Muscle of arm (tissue), 12 donors: ENCODE data around the gene PRR12. TPM values are rescaled to one million over a fixed set of nuclear protein-coding genes. Genes with fewer than 3 reads are reported as not detected.
"Not testable (repeated sequence)": the region's sequence is repeated elsewhere in the genome, so short reads cannot be mapped to it uniquely, and the experiment has no call there.

Experiments
- DNase-seq: peaks from one replicate; pipeline ENCODE4 v3.0.0-alpha.2; 2013
- polyA plus RNA-seq, 12 donors: library from polyadenylated mRNA; unstranded; fragments of 120-200 nt; gene quantifications; one replicate each; pipeline ENCODE4 v1.2.1, GENCODE V29; 2013; ENCODE audit not compliant: insufficient read length in 12 of 12

The PRR12 gene
- polyA plus RNA-seq, 12 donors: 11.6 to 25.6 (median 14.3) TPM; not detected in 1

DNA sequence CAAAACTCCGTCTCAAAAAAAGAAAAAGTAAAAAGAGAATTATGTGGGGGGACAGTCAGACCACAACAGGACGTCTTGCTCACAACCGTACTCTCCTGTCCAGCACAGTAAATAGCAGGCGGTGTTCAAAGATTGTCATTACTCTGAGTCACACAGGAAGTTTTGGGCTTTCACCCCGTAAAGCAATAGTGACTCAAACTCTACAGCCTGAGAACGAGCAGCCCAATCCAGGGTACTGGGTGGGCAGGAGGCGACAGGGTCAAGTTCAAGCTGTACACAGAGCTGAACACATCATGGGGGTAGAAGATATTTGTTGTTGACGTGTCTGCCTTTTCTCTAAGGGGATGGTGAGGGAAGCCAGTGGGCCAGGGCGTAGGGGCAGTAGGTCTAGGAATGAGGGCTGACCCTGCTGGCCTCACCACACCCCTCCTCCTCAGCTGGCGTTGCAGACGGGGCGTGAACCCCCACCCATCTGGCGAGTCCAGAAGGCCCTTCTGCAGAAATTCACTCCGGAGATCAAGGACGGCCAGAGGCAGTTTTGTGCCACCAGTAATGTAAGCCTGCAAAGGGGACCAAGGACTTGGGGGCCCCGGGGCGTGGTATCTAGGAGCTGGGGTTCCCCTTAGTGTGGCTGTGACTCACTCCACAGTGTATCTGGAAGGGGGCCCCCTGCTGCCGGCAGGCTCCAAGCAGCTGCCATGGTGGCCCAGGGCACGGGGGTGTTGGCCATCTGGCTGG is 23.3 kb downstream of the PRR12 start:
- no peak for DNase-seq

DNA sequence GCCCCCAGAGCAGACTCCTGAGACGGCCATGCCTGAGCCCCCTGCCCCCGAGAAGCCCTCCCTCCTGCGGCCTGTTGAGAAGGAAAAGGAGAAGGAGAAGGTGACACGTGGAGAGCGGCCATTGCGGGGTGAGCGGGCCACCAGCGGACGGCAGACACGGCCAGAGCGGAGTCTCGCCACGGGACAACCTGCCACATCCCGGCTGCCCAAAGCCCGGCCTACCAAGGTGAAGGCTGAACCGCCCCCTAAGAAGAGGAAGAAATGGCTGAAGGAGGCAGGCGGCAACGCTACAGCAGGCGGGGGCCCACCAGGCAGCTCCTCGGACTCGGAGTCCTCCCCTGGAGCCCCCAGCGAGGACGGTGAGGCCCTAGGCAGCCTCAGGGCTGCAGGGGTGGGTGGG is 24.9 kb downstream of the PRR12 start:
- no peak for DNase-seq

DNA sequence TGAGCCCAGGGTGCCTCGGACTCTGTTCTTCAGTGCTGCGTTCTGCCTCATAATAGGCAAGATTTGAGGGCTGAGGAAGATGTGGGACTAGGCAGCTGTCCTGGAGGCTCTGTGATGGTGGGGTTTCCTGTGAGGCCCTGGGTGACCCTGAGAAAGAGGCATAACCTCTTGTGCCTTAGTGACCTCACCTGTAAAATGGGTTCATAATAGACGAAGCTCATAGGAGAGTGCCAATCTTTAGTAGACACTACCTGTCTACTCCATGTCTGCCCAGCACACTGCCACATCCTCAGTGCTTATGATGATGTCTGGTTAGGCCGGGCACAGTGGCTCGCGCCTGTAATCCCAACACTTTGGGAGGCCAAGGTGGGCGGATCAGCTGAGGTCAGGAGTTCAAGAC is 25.6 kb downstream of the PRR12 start:
- DNase-seq: no peak

DNA sequence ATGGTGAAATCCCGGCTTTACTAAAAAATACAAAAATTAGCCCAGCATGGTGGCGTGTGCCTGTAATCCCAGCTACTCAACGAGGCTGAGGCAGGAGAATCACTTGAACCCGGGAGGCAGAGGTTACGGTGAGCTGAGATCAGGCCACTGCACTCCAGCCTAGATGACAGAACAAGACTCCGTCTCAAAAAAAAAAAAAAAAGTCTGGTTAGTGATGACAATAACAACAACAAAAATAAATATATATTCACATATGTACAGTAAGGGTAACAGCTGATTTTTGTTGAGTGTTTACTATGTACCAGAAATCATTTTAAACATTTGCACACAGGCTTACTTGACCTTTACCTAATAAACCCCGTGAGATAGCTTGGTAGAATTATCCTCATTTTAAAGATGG is 26.0 kb downstream of the PRR12 start:
- DNase-seq: no peak

DNA sequence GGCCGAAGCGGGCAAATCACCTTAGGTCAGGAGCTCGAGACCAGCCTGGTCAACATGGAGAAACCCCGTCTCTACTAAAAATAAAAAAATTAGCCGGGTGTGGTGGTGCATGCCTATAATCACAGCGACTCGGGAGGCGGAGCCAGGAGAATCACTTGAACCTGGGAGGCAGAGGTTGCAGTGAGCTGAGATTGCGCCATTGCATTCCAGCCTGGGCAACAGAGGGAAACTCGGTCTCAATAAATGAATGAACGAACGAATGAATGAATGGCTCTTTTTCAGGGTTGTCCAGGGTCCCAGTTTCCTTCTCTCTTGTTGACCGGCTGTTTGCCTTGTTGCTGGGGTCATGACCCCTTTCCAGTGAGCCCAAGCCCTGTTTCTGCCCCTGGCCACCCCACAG is 26.9 kb downstream of the PRR12 start:
- not testable (repeated sequence) for DNase-seq

DNA sequence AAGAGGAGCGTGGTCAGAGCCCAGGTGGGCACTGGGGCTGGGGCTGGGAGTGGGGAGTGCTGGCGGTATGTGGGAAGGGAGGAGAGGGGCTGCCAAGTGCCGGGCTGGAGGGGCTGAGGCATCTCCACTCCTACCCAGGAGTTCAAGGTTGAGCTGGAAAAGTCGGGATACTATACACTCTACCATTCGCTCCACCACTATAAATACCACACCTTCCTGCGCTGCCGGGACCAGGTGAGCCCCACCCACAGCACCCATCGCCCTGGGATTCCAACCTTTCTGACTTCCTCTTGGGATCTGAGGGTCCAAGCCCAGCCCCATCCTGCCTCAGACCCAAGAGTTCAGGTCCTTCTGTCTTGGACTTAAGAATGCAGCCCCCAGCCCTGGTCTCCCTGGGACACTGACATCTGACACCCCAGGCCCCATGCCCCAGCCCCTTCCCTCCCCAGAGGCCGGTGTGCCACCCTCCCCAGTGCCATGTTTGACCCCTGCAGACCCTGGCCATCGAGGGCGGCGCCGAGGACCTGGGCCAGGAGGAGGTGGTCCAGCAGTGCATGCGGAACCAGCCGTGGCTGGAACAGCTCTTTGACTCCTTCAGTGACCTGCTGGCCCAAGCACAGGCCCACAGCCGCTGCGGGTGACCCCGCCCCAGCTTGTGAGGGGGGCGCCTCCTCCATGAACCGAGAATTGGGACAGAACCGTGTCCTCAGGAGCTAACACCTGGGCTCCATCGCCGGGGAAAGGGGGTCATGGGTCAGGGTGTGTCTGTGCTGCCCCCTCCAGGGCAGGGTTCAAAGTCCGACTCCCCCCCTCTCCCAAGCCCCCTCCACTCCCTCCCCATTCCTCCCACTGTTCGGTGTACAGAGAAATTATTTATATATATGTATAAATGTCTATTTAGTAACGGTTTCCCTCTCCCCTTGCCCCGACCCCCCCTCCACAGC is 34.3 kb downstream of the PRR12 start:
- DNase-seq: no peak

DNA sequence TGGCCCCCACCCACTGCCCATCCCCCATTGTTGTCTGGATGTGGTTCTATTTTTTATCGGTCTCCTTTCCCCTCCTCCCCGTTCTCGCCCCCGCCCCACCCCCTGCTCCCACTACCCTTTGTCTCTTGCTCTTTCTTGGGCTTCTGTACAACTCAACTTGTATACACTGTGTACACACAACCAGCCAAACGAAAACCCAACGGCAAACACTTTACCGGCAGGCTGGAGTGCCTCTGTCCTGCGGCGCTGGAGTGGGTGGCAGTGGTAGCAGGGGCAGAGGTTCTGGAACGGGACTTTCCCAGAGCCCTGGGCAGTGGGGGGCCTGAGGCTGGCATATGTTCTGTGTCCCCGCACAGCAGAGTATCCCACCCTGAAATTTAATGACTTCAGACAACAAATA is 35.2 kb downstream of the PRR12 start:
- DNase-seq: no peak

DNA sequence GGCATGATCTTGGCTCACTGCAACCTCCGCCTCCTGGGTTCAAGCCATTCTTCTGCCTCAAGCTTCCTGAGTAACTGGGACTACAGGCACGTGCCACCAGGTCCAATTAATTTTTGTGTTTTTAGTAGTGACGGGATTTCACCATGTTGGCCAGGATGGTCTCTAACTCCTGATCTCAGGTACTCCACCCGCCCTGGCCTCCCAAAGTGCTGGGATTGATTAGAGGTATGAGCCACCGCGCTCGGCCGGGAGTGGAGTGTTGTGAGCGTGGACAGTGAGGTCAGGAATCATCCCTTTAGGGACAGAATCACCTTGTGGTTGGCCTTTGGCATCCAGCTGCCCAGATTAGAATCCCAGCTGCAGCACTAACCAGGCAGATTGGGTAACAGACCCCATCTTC is 38.7 kb downstream of the PRR12 start:
- no peak for DNase-seq

DNA sequence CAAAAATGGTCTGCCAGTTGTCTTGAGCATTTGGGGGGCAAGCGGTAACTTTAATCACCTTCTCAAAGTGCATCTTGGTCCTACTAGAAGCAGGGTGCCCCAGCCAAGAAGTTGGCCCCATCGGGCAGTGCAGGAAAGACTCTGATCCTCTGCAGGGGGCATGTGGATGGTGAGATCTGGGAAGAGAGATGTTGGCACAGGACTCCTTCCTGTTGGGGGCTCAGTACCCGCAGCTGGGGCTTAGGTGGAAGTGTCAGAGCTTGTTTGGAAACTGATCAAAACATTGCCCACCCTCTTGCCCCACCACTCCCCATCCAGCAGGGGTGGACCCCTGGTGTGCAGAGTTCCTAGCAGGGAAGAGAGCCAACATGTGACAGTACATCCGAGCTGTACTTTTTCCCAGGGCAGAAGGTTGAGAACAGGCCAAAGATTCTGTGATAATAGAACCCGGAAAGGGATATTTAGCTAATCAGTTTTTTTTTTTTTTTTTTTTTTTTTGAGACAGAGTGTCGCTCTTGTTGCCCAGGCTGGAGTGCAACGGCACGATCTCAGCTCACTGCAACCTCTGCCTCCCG is 40.1 kb downstream of the PRR12 start:
- no peak for DNase-seq

DNA sequence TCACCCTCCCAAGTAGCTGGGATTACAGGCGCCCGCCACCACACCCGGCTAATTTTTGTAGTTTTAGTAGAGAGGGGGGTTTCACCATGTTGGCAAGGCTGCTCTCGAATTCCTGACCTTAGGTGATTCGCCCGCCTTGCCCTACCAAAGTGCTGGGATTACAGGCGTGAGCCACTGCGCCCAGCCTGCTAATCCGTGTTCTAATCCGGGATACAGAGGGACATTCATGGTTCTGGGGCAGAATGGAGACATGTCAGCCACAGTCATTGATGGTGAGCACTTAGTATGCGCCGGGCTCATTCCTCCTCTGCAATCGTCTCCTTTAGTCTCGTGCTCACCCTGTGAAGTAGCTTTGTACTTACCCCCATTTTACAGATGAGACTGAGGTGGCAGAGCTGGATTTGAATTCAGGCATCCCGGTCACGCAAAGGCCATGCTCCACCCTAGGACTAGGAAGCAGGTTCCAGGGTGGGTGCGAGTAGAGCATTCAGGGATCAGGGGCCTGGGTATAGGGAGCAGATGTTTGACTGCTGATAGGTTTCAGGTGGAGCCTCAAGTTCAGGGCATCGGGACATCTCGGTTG is 40.7 kb downstream of the PRR12 start:
- DNase-seq: no peak

DNA sequence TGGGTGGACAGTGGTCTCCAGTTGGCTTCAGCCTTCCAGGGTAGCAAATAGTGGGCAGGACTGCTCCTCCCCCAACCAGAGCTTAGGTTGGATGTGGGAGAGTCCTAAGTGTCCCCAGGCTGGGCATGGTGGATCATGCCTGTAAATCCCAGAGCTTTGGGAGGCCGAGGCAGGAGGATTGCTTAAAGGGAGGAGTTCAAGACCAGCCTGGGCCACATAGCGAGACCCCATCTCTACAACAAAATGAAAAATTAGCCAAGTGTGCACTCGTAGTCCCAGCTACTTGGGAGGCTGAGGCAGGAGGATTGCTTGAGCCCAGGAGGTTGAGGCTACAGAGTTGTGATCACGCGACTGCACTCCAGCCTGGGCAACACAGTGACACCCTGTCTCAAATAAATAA is 41.6 kb downstream of the PRR12 start:
- no peak for DNase-seq

DNA sequence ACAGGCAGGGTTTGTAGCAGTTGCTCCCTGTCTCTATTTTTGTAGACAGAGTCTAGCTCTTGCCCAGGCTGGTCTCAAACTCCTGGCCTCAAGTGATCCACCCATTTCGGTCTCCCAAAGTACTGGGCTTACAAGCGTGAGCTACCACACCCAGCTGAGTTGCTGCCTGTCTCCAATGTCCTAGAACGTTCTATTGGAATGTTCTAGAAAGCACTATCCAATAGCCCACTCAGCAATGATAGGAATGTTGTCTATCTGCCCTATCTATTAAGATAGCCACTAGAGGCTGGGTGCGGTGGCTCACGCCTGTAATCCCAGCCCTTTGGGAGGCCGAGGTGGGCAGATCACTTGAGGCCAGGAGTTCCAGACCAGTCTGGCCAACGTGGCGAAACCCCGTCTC is 42.3 kb downstream of the PRR12 start:
- DNase-seq: not testable (repeated sequence)

DNA sequence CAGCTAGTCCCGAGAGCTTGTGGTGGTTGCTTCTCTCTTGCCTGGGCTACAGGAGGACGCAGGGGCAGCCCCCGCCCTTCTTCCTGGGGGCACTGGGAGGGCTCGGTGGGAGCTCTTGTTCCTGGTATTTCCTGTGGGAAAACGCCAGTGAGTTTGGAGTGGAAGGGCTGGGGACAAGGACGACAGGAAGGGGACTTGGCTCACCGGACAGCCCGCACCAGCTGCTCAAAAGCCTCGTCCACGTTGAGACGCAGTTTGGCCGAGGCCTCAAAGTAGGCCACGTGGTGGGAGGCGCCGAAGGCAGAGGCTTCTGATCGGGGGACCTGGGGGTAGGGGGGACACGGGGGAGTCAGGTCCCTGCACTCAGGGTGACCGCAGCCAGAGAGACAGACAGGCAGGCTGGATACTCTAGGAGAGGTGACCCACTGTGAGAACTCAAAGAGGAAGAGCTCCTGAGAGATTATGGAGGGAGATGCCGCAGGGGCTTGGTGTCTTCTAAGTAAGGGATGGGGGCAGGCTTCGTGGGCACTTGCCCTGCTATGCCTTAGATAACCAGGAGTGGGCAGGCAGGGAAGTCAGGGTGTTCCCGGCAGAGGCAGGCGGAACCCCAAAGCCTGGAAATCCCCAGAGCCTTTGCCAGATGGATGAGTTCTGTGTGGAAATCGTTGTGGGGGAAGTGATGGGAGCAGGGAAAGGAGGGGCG is 44.7 kb downstream of the PRR12 start:
- no peak for DNase-seq

DNA sequence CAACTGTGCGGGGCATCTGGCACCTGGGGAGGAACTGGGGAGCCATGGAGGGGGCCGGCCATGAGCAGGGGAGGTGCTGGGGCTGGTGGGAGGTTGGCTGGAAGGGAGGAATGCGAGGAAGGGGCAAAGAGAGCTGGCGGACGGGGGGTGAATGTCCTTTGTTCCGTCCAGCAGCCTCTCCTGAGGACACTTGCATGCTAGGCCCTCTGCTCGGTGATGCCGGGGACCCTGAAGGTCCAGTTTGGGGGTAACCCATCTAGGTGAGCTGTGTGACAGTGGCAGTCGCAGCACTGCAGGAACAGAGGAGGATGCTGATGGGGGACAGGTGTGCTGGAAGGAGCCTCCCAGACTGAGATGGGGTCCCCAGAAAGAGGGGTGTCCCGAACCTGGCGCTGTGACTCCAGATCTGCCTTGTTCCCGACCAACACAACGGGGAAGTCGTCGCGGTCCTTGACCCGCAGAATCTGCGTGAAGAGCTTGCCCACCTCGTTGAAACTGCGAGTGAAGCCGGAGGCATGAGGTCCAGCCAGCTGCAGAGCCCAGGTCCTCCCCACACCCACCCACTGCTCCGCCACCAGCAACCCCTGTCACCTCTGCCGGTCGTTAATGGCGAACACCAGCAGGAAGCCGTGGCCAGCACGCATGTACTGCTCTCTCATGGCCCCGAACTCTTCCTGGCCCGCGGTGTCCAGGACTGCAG is 45.4 kb downstream of the PRR12 start:
- DNase-seq: no peak

DNA sequence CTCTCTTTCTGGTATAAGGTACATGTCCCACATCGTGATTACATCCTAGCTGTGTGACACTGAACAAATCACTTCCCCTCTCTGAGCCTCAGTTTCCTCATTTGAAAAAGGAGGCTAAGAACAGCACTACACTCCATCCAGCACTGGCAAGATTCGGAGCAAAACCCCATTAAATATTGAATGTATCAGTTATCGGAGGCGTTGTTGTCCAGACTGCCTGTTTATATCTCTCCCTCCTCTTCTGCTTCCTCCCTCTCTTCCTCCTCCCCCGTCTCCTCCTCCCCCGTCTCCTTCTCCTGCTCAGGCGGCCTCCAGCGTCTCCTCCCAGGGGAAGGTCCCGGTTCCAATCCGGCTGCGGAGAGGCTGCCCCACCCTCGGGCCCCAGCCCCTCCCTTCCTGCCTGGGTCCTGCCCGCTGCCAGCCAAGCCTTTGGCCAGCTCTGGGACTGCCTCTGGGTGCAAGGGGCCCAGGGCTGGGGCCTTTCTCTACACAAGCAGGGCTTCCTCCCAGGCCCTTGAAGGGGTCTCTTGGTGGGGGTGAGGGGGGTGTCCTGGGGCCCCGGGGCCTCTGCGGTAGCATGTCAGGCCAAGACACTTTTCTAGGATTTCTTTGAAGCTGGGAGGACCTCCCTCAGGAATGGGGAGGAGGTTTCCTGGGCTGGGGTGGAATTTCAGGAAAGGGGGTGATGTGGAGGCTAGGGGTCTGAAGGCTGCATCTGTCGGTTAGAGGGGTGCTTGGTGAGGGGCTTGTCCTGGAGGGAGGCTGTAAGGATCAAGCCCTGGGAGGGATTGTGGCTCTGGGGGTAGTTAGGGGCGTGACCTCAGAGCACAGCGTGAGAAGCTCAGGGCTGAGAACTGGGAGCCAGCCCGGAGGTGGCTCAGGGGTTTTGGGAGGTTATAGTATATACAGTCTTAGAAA is 47.1 kb downstream of the PRR12 start:
- DNase-seq: peak; percentile 55

DNA sequence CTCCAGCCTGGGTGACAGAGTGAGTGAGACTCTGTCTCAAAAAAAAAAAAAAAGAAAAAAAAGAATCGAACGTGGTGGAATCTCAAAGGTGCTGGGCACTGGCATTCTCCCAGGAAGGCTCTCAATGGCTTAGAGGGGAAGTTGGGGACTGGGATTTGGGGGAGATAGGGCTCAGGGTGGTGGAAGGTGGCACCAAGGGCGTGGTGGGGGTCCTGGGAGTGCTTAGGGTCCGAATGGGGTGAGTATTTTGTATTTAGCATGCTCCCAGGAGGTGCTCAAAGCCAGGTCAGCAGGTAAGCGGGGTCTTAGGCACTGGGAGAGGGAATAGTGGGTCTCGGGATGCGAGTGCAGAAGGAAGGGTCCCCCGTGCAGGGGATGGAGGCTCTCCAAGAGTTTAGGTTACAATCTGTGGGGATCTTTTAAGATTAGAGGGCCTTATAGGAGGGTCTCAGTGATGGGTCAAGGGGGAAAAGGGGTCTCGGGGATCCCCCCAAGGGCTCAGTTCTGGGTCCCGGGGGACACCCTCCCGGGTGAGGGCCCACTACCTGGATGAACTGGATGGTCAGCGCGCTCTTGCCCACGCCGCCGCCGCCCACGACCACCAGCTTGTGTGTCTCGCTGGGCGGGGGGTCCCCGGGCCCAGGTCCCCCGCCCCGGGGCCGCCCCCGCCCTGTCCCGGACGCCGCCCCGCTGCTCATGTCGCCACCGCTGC is 48.6 kb downstream of the PRR12 start:
- DNase-seq: no peak

DNA sequence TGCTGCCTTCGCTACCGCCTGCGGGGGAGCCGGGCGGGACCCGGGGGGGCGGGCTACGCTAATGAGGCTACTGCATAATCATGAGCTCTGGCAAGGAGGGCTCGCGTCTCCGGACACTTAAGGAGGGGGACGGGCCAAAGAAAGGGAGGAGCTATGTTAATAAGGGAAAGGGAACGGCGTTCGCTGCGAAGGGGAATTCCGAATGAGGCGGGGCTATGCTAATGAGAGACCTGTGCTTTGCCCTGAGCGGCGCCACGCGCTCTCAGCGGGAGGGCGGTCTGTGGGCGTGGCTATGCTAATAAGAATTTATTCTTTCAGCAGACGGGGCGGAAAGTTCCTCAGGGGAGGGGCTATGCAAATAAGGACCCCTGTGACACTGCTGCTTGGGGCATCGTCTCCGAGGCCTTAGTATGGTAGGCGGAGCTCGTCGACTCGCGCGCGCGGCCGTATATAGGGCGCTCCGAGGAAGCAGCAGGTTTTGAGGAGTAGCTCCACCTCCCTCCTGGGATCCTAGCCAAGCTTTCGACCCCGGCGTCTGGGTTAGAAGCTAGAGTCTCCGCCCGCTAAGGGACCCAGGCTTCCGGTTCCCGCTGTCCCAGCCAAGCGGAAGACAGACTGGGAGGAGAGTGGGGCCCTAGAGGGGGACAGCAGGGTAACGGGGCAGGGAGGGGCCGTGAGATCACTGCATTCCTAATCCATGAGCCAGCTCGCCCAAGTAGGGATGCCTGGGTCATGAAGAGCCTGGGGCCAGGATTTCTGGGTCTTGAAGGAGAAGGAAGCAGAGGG is 49.3 kb downstream of the PRR12 start, which contains the start of gene RRAS:
TSS of gene RRAS (minus strand) at position 31 of the 786 bp plus-strand sequence. CDS start 45 bp downstream, outside the sequence.
- DNase-seq: peak; percentile 100
